Breast epithelium (tissue), 3 donors: Measurements from ENCODE around the gene EPHB2.

ENCODE experiments used
- POLR2A ChIP-seq: fragments of 450-650 bp; IDR thresholded peaks from one replicate; pipeline ENCODE4 v1.6.1; 2016; ENCODE audit warnings: antibody characterized with exemption, mild to moderate bottlenecking, moderate library complexity
- TF ChIP-seq, protein P1 (sequence below), 3 donors: fragments of 450-650 bp; IDR thresholded peaks; one replicate each; pipeline ENCODE4 v1.5.1; 2016 to 2017; ENCODE audit warnings: antibody characterized with exemption in 3 of 3, mild to moderate bottlenecking in 3 of 3, moderate library complexity in 3 of 3

DNA sequence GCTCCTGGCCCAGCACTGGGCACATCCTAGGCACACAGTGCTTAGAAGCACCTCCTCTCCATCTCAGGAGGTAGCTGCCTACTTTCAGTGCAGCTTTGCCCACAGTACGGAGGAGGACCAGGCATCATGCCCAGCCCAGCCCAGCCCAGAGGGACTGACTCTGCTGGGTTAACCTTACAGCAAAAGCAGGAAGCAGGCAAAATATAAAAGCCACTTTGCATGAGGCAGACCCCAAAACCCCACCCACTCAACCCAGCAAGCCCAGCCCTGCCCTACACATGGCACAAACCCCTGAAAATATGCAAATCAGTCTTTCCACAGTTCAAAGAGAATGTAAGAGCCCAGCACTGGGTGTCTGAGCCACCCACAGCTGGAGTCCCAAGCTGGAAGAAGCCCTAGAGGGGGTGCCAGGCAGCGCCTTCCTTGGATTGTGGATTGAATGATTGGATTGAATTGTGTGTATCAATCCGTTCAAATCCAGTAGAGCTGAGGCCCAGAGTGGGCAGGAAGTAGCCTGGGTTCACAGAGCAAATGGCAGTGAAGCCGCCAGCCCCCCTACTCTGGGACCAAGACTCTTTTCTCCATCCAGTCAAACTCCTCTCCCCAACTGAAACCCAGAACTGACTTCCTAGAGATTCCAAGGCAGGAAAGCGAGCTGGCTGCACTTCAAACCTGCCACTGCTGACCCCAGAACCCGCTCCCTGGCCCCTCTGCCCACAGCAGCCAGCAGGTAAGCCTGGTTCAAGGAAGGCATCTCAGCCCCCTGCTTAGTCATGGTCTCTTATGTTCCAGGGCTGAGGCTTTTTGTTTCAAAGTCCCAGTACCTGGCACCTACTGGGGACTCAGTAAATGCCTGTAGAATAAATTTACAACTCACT, 144.3 kb downstream of the EPHB2 start:
- TF ChIP-seq, protein P1, sequence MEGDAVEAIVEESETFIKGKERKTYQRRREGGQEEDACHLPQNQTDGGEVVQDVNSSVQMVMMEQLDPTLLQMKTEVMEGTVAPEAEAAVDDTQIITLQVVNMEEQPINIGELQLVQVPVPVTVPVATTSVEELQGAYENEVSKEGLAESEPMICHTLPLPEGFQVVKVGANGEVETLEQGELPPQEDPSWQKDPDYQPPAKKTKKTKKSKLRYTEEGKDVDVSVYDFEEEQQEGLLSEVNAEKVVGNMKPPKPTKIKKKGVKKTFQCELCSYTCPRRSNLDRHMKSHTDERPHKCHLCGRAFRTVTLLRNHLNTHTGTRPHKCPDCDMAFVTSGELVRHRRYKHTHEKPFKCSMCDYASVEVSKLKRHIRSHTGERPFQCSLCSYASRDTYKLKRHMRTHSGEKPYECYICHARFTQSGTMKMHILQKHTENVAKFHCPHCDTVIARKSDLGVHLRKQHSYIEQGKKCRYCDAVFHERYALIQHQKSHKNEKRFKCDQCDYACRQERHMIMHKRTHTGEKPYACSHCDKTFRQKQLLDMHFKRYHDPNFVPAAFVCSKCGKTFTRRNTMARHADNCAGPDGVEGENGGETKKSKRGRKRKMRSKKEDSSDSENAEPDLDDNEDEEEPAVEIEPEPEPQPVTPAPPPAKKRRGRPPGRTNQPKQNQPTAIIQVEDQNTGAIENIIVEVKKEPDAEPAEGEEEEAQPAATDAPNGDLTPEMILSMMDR (IDR thresholded peaks at IDR 0.05), result no peak
- no peak for TF ChIP-seq POLR2A
